IPS-15b (cell line): ENCODE data around the gene FAM228B.
"Not testable (repeated sequence)": the region's sequence is repeated elsewhere in the genome, so short reads cannot be mapped to it uniquely, and the experiment has no call there.

Experiments
- H3K27me3 ChIP-seq: one replicate; pipeline ENCODE4 v1.6.1; 2013; ENCODE audit warnings: low read length; ENCODE audit not compliant: control insufficient read depth, insufficient read depth
- H3K36me3 ChIP-seq: one replicate; pipeline ENCODE4 v1.6.1; 2013; ENCODE audit warnings: low read length; ENCODE audit not compliant: control insufficient read depth, insufficient read depth
- H3K4me1 ChIP-seq: one replicate; pipeline ENCODE4 v1.6.1; 2013; ENCODE audit warnings: mild to moderate bottlenecking, low read length; ENCODE audit not compliant: control insufficient read depth, insufficient read depth
- H3K4me3 ChIP-seq: one replicate; pipeline ENCODE4 v1.5.1; 2013; ENCODE audit warnings: low read depth, low read length
- H3K9ac ChIP-seq: one replicate; pipeline ENCODE4 v1.6.1; 2013; ENCODE audit warnings: low read depth, mild to moderate bottlenecking, low read length
- H3K9me3 ChIP-seq: one replicate; pipeline ENCODE4 v1.6.1; 2013; ENCODE audit warnings: mild to moderate bottlenecking, low read length; ENCODE audit not compliant: control insufficient read depth, insufficient read depth

Gene FAM228B

DNA sequence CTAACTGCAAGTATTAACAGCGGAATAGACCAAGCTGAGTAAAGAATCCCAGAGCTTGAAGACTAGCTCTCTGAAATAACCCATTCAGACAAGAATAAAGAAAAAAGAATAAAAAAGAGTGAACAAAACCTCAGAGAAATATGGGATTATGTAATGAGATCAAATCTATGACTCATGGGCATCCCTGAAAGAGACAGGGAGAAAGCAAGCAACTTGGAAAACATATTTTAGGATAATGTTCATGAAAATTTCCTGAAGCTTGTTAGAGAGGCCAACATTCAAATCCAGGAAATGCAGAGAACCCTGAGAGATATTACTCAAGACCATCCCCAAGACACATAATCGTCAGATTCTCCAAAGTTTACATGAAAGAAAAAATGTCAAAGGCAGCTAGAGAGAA is 17.5 kb upstream of the FAM228B start:
- Histone ChIP-seq H3K9ac (no peak overlapping the region), H3K27me3 (no peaks in the 10 kb centered on the region), H3K36me3 (no peaks in the 10 kb centered on the region), H3K4me3 (no peak overlapping the region), H3K9me3 (no peaks in the 10 kb centered on the region), H3K4me1 (no peaks in the 10 kb centered on the region)

DNA sequence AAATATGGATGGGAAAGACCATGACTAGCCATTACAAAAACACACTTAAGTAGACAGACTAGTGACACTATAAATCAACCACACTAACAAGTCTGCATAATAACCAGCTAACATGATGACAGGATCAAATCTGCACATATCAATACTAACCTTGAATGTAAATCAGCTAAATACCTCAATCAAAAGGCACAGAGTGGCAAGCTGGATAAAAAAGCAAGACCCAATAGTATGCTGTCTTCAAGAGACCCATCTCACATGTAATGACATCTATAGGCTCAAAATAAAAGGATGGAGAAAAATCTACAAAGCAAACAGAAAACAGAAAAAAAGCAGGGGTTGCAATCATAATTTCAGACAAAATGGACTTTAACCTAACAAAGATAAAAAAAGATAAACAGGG is 16.5 kb upstream of the FAM228B start:
- no peak overlapping the region for H3K9ac ChIP-seq
- no peaks in the 10 kb centered on the region for H3K4me1 ChIP-seq
- no peaks in the 10 kb centered on the region for H3K27me3 ChIP-seq
- H3K4me3 ChIP-seq: no peak overlapping the region
- no peaks in the 10 kb centered on the region for H3K9me3 ChIP-seq
- H3K36me3 ChIP-seq: no peaks in the 10 kb centered on the region

DNA sequence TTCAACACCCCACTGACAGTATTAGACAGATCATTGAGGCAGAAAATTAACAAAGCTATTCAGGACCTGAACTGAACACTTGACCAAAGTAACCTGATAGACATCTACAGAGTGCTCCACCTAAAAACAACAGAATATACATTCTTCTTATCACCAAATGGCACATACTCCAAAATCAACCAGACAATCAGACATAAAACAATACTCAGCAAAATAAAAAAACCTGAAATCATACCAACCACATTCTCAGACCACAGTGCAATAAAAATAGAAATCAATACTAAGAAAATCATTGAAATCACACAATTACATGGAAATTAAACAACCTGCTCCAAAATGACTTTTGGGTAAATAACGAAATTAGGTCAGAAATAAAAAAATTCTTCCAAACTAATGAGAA is 15.9 kb upstream of the FAM228B start:
- no peaks in the 10 kb centered on the region for H3K9me3 ChIP-seq
- no peaks in the 10 kb centered on the region for H3K4me1 ChIP-seq
- no peak overlapping the region for H3K9ac ChIP-seq
- H3K27me3 ChIP-seq: no peaks in the 10 kb centered on the region
- no peak overlapping the region for H3K4me3 ChIP-seq
- no peaks in the 10 kb centered on the region for H3K36me3 ChIP-seq

DNA sequence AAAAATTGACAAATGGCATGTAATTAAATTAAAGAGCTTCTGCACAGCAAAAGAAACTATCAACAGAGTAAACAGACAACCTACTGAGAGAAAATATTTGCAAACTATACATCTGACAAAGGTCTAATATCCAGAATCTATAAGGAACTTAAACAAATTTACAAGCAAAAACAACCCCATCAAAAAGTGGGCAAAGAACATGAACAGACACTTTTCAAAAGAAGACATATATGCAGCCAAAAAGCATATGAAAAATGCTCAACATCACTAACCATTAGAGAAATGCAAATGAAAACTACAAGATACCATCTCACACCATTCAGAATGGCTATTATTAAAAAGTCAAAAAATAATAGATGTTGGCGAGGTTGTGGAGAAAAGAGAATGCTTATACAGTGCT is 13.8 kb upstream of the FAM228B start:
- not testable (repeated sequence) for H3K4me3 ChIP-seq, H3K36me3 ChIP-seq

DNA sequence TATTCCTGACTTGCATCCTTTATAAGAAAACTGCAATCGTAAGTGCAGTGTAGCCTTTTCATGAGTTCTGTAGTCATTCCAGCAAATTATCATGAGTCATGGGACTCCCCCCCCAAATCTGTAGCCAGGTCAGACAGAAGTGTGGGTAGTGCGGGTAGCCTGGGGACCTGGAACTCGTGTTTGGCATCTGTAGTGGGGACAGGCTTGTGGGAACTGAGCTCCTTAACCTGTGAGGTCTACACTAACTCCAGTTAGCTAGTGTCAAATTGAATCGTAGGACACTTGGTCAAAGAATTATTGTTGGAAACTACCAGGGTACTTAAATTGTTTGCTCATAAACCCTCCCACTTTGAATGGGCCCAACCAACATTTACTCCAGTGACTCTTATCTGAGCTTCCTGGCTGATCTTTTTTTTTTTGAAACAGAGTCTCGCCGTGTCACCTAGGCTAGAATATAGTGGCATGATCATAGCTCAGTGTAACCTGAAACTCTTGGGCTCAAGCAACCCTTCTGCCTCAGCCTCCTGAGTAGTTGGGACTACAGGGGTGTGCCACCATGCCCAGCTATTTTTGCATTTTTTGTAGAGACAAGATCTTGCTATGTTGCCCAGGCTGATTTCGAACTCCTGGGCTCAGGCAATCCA is 12.5 kb upstream of the FAM228B start:
- H3K4me3 ChIP-seq: no peak overlapping the region
- H3K9me3 ChIP-seq: peaks cover 6% of the 10 kb centered on the region
- no peaks in the 10 kb centered on the region for H3K36me3 ChIP-seq
- no peaks in the 10 kb centered on the region for H3K27me3 ChIP-seq
- H3K4me1 ChIP-seq: no peaks in the 10 kb centered on the region
- no peak overlapping the region for H3K9ac ChIP-seq

More for the DNA sequence above, 13.8 kb upstream of the FAM228B start:
- H3K4me1 ChIP-seq, H3K9me3 ChIP-seq, H3K9ac ChIP-seq, H3K27me3 ChIP-seq: not testable (repeated sequence)

DNA sequence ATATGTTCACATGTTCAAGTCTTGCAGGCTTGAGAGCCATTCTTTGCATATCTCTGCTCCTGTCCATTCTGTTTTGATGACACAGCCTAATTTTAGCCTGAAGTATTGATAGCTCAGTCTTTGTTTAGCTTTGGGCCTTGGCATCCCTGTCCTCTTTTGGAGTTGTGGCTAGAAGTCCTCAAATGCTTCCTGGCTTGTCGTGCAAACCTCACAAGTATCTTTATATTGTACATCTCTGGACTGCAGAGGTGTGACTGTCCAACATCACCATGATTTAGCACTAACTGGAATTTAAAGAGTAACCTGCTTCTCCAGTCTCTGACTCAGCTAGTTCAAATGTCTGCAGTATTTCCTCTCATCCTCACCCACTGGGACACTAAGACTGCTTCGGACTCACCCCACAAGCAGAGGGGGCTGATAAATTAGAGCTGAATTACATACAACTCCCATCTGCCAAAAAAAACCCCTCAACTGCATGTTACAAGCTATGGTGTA is 11.8 kb upstream of the FAM228B start:
- no peaks in the 10 kb centered on the region for H3K36me3 ChIP-seq
- H3K9me3 ChIP-seq: peaks cover 6% of the 10 kb centered on the region
- H3K27me3 ChIP-seq: no peaks in the 10 kb centered on the region
- H3K4me1 ChIP-seq: no peaks in the 10 kb centered on the region
- no peak overlapping the region for H3K4me3 ChIP-seq
- no peak overlapping the region for H3K9ac ChIP-seq

DNA sequence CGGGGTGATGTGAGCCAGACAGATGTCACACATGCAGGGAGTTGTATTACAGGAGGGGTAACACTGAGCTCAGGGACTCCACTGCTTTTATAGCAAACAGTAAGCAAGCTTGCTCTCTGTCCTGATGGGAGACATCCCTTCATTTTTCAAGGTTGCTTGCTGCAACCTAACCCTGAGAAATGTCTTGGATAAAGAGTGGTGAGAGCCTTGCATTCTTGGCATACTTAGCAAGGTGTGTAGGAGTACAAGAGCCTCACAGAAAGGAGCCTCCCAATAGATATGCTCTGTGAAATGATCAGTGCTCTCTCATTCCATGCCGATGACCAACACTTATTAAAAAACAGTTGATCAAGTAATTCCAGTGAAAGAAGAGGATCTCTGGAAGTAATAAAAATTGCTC is 8.2 kb upstream of the FAM228B start:
- no peaks in the 10 kb centered on the region for H3K36me3 ChIP-seq
- H3K4me3 ChIP-seq: no peak overlapping the region
- peaks cover 6% of the 10 kb centered on the region for H3K9me3 ChIP-seq
- H3K9ac ChIP-seq: no peak overlapping the region
- no peaks in the 10 kb centered on the region for H3K27me3 ChIP-seq
- H3K4me1 ChIP-seq: no peaks in the 10 kb centered on the region

DNA sequence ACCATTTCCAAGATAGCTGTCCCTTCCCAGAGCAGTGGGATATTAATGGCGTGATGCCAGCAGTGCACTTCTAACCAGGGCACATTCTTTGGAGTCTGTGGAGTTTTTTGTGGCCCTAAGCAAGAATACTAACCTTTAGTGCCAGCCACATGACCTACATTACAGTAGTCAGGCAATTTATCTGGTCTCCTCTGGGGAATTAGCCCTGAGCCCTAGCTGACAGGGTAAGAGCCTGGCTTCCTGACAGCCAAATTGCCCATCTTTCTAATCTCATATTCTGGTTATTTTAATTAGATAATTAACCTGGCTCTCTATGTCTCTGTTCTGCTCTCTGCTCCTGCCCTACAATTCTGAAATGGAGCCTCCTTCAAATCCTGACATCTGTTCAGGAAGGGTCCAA is 5.4 kb upstream of the FAM228B start:
- H3K36me3 ChIP-seq: no peaks in the 10 kb centered on the region
- H3K4me3 ChIP-seq: no peak overlapping the region
- no peak overlapping the region for H3K9ac ChIP-seq
- H3K9me3 ChIP-seq: peaks cover 6% of the 10 kb centered on the region
- no peaks in the 10 kb centered on the region for H3K4me1 ChIP-seq
- no peaks in the 10 kb centered on the region for H3K27me3 ChIP-seq

DNA sequence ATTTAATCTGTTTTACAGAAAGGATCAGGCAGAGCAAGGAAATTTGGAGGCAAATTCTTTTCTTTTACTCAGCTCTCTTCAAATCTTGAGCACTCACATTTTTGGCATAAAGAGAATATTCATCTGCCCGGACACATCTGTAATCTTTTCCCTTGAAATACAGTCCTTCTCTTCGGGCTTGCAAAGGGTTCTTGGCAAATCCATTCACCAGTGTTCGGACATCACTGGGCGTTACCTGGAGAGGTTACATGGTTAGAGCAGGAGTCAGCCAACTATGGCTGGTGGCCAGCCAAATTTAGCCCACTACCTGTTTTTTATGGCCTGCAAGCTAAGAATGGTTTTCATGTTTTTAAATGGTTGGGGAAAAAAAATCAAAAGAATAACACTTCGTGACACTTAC is 2.2 kb upstream of the FAM228B start:
- no peaks in the 10 kb centered on the region for H3K4me1 ChIP-seq
- H3K27me3 ChIP-seq: peaks cover 3% of the 10 kb centered on the region
- H3K36me3 ChIP-seq: no peaks in the 10 kb centered on the region
- H3K4me3 ChIP-seq: no peak overlapping the region
- no peaks in the 10 kb centered on the region for H3K9me3 ChIP-seq
- no peak overlapping the region for H3K9ac ChIP-seq

DNA sequence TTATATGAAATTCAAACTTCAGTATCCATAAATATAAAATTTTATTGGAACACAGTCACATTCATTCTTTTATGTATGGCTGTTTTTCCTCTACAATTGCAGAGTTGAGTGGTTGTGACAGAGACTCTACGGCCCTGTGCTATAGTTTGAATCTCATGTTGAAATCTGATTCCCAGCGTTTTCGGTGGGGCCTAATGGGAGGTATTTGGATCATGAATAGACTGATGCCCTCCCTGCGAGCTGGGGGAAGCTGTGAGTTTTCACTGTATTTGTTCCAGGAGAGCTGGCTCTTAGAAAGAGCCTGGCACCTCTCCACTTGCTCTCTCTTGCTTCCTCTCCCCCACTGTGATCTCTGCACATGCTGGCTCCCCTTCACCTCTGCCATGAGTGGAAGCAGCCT is 1.8 kb upstream of the FAM228B start:
- H3K4me3 ChIP-seq: no peak overlapping the region
- peaks cover 3% of the 10 kb centered on the region for H3K27me3 ChIP-seq
- H3K36me3 ChIP-seq: no peaks in the 10 kb centered on the region
- H3K9ac ChIP-seq: no peak overlapping the region
- H3K4me1 ChIP-seq: no peaks in the 10 kb centered on the region
- no peaks in the 10 kb centered on the region for H3K9me3 ChIP-seq

DNA sequence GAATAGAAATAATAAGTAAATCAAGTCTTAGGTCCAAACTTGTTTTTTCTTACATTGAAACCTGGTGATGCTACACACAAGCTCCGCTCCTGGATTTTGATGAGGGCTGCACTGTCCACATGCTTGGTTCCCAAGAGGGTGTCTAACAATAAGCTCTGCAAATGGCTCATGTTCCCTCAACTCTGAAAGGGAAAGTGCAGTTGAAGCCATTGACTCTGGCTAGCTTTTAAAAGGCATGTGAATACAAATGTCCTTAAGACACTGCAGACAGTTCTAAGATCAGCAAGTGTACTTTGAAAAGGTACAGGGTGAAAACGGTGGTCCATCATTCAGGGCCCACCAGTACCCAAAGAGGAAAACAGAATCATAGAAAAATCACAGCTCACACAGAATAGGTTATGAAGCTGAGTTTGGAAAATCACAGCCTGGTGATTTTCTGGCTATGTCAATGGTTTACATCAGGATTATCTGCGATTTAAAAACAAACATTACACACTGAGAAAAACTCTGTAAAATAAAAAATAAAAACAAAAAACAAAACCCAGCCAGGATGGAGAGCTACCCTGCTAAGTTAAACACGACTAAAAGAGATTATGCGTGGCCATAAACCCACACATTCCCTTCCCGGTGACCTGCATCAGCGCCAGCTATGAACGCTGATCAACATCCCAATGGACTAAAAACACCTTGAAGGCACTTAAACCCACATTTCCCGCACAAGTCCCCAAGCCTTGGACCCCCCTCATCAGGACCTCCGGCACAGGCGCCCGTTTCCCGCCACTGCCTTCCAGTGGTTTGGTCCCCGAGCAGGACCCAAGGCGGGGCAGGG is 689 bp upstream of the FAM228B start:
- H3K4me3 ChIP-seq: peak overlapping the region; percentile 90
- no peaks in the 10 kb centered on the region for H3K4me1 ChIP-seq
- H3K27me3 ChIP-seq: peaks cover 3% of the 10 kb centered on the region
- no peaks in the 10 kb centered on the region for H3K9me3 ChIP-seq
- H3K36me3 ChIP-seq: no peaks in the 10 kb centered on the region
- peak overlapping the region; percentile 26 for H3K9ac ChIP-seq
